GM12878 (cell line): Measurements from ENCODE around the gene SYTL5. TPM values are rescaled to one million over a fixed set of nuclear protein-coding genes. Genes with fewer than 3 reads are reported as not detected.

ENCODE experiments used
- ATAC-seq: fragments of 200-7000 bp; cut with Tn5 transposase; 3 replicates; pipeline ENCODE4 v1.9.1; 2020; ENCODE audit warnings: mild to moderate bottlenecking, moderate library complexity
- BruUV-seq: library from RNA; stranded (reverse); fragments of 400-500 nt; replicated peaks from 2 replicates; lab custom pipeline; 2021; lab: Mats Ljungman, UMichigan
- CTCF ChIA-PET: fragments of 300-600 bp; sonication (Branson Sonifier 250); formaldehyde crosslinking; extraction: SDS; loops from one replicate; lab custom pipeline; 2021; ENCODE audit warnings: inconsistent platforms; lab: Yijun Ruan, JAX
- POLR2A ChIA-PET: fragments of 350-600 bp; formaldehyde crosslinking; extraction: SDS; loops from one replicate; lab custom pipeline; 2021; ENCODE audit warnings: inconsistent platforms; lab: Charles Lee
- RAD21 ChIA-PET: fragments of 300-600 bp; sonication (Branson Sonifier 250); formaldehyde crosslinking; loops from one replicate; lab custom pipeline; 2023; ENCODE audit warnings: antibody characterized with exemption; ENCODE audit not compliant: unreplicated experiment; lab: Charles Lee
- SMC1A ChIA-PET: fragments of 300-600 bp; sonication (Branson Sonifier 250); formaldehyde crosslinking; loops from one replicate; lab custom pipeline; 2023; ENCODE audit not compliant: unreplicated experiment, uncharacterized antibody; lab: Charles Lee
- DNase-seq: peaks from one replicate; pipeline ENCODE4 v3.0.0-alpha.2; 2011; ENCODE audit warnings: low read depth, low spot score
- FAIRE-seq: peaks from 3 replicates; lab custom pipeline; 2011; peaks lifted over from hg19 to GRCh38; lab: Jason Lieb, UNC
- H2AFZ ChIP-seq: 2 replicates; pipeline ENCODE4 v1.6.0; 2011; ENCODE audit warnings: low read depth, low read length, control low read depth; ENCODE audit not compliant: control insufficient read depth
- H3K27ac ChIP-seq: 2 replicates; pipeline ENCODE4 v1.5.1; 2011; ENCODE audit warnings: control low read depth; ENCODE audit not compliant: control insufficient read depth, insufficient read depth
- H3K27me3 ChIP-seq, 2 experiments: replicated peaks in 1 of 2; 2 replicates each; pipeline versions ENCODE4 v1.6.0 to v1.6.1; 2011; ENCODE audit warnings: low read length in 1 of 2; ENCODE audit not compliant: control insufficient read depth in 2 of 2, insufficient read depth in 2 of 2
- H3K36me3 ChIP-seq, 2 experiments: 2 replicates each; pipeline ENCODE4 v1.5.1; 2011; ENCODE audit warnings: low read length in 1 of 2; ENCODE audit not compliant: control insufficient read depth in 2 of 2, insufficient read depth in 2 of 2
- H3K4me1 ChIP-seq: 2 replicates; pipeline ENCODE4 v1.6.1; 2011; ENCODE audit warnings: mild to moderate bottlenecking, low read length, moderate library complexity, mixed read lengths; ENCODE audit not compliant: control insufficient read depth, insufficient read depth
- H3K4me2 ChIP-seq: 2 replicates; pipeline ENCODE4 v1.6.0; 2011; ENCODE audit warnings: control low read depth; ENCODE audit not compliant: control insufficient read depth, insufficient read depth
- H3K4me3 ChIP-seq: fragments of 200-600 bp; sonication (generic); 2 replicates; pipeline ENCODE4 v1.5.1; 2016
- H3K79me2 ChIP-seq: 2 replicates; pipeline ENCODE4 v1.6.0; 2011; ENCODE audit warnings: low read length; ENCODE audit not compliant: control insufficient read depth, insufficient read depth
- H3K9ac ChIP-seq: 2 replicates; pipeline ENCODE4 v1.8.0; 2011; ENCODE audit warnings: low read length, control low read depth, mixed read lengths; ENCODE audit not compliant: control insufficient read depth, insufficient read depth
- H3K9me3 ChIP-seq: replicated peaks from 3 replicates; pipeline ENCODE4 v1.5.1; 2011; ENCODE audit warnings: mild to moderate bottlenecking, low read length; ENCODE audit not compliant: control insufficient read depth, insufficient read depth
- H4K20me1 ChIP-seq: 2 replicates; pipeline ENCODE4 v1.6.0; 2011; ENCODE audit not compliant: control insufficient read depth, insufficient read depth
- ATF2 ChIP-seq: IDR thresholded peaks from 2 replicates; pipeline ENCODE4 v1.6.1; 2012; ENCODE audit warnings: low read length, inconsistent platforms
- BCLAF1 ChIP-seq: fragments of 450-650 bp; IDR thresholded peaks from 2 replicates; pipeline ENCODE4 v1.6.1; 2017; ENCODE audit warnings: antibody characterized with exemption, mild to moderate bottlenecking, moderate library complexity
- FOS ChIP-seq: IDR thresholded peaks from 3 replicates; pipeline ENCODE4 v1.6.1; 2011; ENCODE audit warnings: borderline replicate concordance; ENCODE audit not compliant: insufficient read length; ENCODE audit errors: extremely low read depth
- IKZF2 ChIP-seq, 2 experiments: fragments of 450-650 bp; IDR thresholded peaks; 2 replicates each; pipeline ENCODE4 v1.6.1; 2017; ENCODE audit warnings: mild to moderate bottlenecking in 2 of 2, moderate library complexity in 2 of 2
- NFYB ChIP-seq: IDR thresholded peaks from 2 replicates; pipeline ENCODE4 v1.6.1; 2011; ENCODE audit warnings: low read depth, mild to moderate bottlenecking, low read length, improper control_type of control experiment, moderate library complexity; ENCODE audit not compliant: insufficient read depth
- RB1 ChIP-seq: fragments of 450-650 bp; formaldehyde crosslinking; IDR thresholded peaks from 2 replicates; pipeline ENCODE4 v1.6.1; 2017; ENCODE audit warnings: mild to moderate bottlenecking, borderline replicate concordance
- RUNX3 ChIP-seq: IDR thresholded peaks from 2 replicates; pipeline ENCODE4 v1.6.1; 2012; ENCODE audit warnings: low read length, inconsistent platforms
- SMAD5 ChIP-seq: IDR thresholded peaks from 2 replicates; pipeline ENCODE4 v1.6.1; 2016; ENCODE audit warnings: antibody characterized with exemption, low read depth
- SP1 ChIP-seq: IDR thresholded peaks from one replicate; pipeline ENCODE4 v1.6.1; 2011; ENCODE audit warnings: low read depth, low read length
- TBL1XR1 ChIP-seq: IDR thresholded peaks from 2 replicates; pipeline ENCODE4 v1.6.1; 2012; ENCODE audit warnings: low read depth, low read length, improper control_type of control experiment
- TCF3 ChIP-seq: IDR thresholded peaks from 2 replicates; pipeline ENCODE4 v1.6.1; 2012; ENCODE audit warnings: low read depth, mild to moderate bottlenecking, low read length, borderline replicate concordance; ENCODE audit not compliant: insufficient read depth
- WGBS: methylation state at CpG from one replicate; pipeline ENCODE4 v1.1.6; 2016; ENCODE audit warnings: low lambda C conversion rate; ENCODE audit not compliant: insufficient replicate concordance, insufficient coverage; ENCODE audit errors: missing lambda C conversion rate; 5-methylcytosine and 5-hydroxymethylcytosine counted together
- in situ Hi-C: fragments of 300-500 bp; cut with MboI; formaldehyde crosslinking; loops from 9 replicates; pipeline ENCODE4 v1.14.3; 2018; ENCODE audit warnings: mixed read lengths
- intact Hi-C: fragments of 100-400 bp; cut with micrococcal nuclease; formaldehyde crosslinking; loops from one replicate; pipeline ENCODE4 v1.14.2; 2022; ENCODE audit not compliant: unreplicated experiment
- polyA plus RNA-seq, 11 experiments: library from polyadenylated mRNA; depleted of rRNA in 4 of 11; unstranded in 6 of 11; stranded (reverse) in 5 of 11; fragments of >200 nt; fragmentation: Nextera tagmentation in 4 of 11; fragmentation: Illumina TruSeq in 1 of 11; extraction: Ambion mirVana in 4 of 11; extraction: Trizol in 1 of 11; gene quantifications; 1 replicate in 1 of 11; 2 replicates in 10 of 11; pipeline versions ENCODE4 v1.2.1 to v1.2.3, GENCODE V29; 2011 to 2016; ENCODE audit warnings: inconsistent platforms in 2 of 11, missing spikeins in 2 of 11, low read depth in 1 of 11
- total RNA-seq, 4 experiments: library from RNA; depleted of rRNA in 3 of 4; stranded (reverse); fragments of >200 nt in 3 of 4; fragmentation: Illumina TruSeq in 1 of 4; extraction: Trizol in 1 of 4; gene quantifications; 2 replicates each; pipeline versions ENCODE4 v1.2.1 to v1.2.3, GENCODE V29; 2013 to 2021
- TF ChIP-seq, protein P1 (sequence below): fragments of 450-650 bp; IDR thresholded peaks from 2 replicates; pipeline ENCODE4 v1.6.1; 2016; ENCODE audit warnings: mild to moderate bottlenecking
- TF ChIP-seq, protein P2 (sequence below): fragments of 450-650 bp; IDR thresholded peaks from 2 replicates; pipeline ENCODE4 v1.6.1; 2018; ENCODE audit warnings: borderline replicate concordance, mild to moderate bottlenecking; ENCODE audit not compliant: partially characterized antibody
- TF ChIP-seq, protein P3 (sequence below): IDR thresholded peaks from 2 replicates; pipeline ENCODE4 v1.6.1; 2011; ENCODE audit warnings: low read depth, low read length, improper control_type of control experiment, borderline replicate concordance

Gene SYTL5
- total and polyA plus RNA-seq, 10 of the 15 experiments (the other 5 are each of a cell fraction or from before 2014, with no cell fraction given), result 0.01 to 0.20 (median 0.04) TPM; not detected in 3

DNA sequence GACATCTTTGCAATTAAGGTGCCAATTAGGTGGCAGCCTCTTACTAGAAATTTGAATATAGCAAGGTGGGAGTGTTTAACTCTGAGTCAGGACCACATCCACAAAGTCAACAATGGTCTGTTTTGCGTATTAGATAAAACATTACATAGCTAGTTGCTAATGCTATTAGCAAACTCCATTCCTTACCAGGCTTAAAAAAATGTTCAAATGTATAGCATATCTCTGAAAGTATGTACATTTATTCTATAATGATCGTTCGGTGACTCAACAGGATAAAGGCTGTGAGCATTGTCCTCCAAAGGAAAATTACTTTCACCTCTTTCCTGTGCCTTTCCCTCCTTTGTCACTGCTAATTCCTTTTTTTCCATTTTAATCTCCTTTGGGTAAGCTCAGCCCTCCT, 74.5 kb downstream of the SYTL5 start:
- H3K27me3 ChIP-seq, result no peaks in the 10 kb centered on the region
- no peak for FAIRE-seq
- in situ Hi-C loops, result no loop called here
- no TSS peak for BruUV-seq
- H3K4me1 ChIP-seq, result no peaks in the 10 kb centered on the region
- H3K9ac ChIP-seq, result no peak overlapping the region
- H3K27ac ChIP-seq, result no peak overlapping the region
- no peaks in the 10 kb centered on the region for H3K36me3 ChIP-seq
- POLR2A ChIA-PET, result no interaction called here
- intact Hi-C loops, result no loop called here
- SMC1A ChIA-PET, result no interaction called here
- H3K79me2 ChIP-seq, result no peaks in the 10 kb centered on the region
- no peak for DNase-seq
- no peak for ATAC-seq
- no peak overlapping the region for H3K4me3 ChIP-seq
- CTCF ChIA-PET, result interaction anchor here (1.0 to 2.8 kb wide), 2 partner anchors 86 to 152 kb away, joined by 3 to 18 read pairs; no protein-coding TSS in a partner anchor
- H2AFZ ChIP-seq, result no peak overlapping the region
- WGBS, result 9% methylated on average over 3 of the region's 3 CpGs
- H3K4me2 ChIP-seq, result no peak overlapping the region
- RAD21 ChIA-PET, result no interaction called here
- no peaks in the 10 kb centered on the region for H3K9me3 ChIP-seq
- no peaks in the 10 kb centered on the region for H4K20me1 ChIP-seq
- TF ChIP-seq FOS, result no peak
- TF ChIP-seq, protein P1, sequence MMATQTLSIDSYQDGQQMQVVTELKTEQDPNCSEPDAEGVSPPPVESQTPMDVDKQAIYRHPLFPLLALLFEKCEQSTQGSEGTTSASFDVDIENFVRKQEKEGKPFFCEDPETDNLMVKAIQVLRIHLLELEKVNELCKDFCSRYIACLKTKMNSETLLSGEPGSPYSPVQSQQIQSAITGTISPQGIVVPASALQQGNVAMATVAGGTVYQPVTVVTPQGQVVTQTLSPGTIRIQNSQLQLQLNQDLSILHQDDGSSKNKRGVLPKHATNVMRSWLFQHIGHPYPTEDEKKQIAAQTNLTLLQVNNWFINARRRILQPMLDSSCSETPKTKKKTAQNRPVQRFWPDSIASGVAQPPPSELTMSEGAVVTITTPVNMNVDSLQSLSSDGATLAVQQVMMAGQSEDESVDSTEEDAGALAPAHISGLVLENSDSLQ, result no peak
- no peak for TF ChIP-seq TCF3
- TF ChIP-seq, protein P2, sequence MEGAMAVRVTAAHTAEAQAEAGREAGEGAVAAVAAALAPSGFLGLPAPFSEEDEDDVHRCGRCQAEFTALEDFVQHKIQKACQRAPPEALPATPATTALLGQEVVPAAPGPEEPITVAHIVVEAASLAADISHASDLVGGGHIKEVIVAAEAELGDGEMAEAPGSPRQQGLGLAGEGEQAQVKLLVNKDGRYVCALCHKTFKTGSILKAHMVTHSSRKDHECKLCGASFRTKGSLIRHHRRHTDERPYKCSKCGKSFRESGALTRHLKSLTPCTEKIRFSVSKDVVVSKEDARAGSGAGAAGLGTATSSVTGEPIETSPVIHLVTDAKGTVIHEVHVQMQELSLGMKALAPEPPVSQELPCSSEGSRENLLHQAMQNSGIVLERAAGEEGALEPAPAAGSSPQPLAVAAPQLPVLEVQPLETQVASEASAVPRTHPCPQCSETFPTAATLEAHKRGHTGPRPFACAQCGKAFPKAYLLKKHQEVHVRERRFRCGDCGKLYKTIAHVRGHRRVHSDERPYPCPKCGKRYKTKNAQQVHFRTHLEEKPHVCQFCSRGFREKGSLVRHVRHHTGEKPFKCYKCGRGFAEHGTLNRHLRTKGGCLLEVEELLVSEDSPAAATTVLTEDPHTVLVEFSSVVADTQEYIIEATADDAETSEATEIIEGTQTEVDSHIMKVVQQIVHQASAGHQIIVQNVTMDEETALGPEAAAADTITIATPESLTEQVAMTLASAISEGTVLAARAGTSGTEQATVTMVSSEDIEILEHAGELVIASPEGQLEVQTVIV, result no peak
- TF ChIP-seq SP1, result no peak
- TF ChIP-seq IKZF2 (IDR thresholded peaks at IDR 0.05), result no peak
- no peak for TF ChIP-seq RB1
- TF ChIP-seq SMAD5, result no peak
- no peak for TF ChIP-seq RUNX3
- TF ChIP-seq NFYB, result no peak
- no peak for TF ChIP-seq TBL1XR1
- TF ChIP-seq, protein P3, sequence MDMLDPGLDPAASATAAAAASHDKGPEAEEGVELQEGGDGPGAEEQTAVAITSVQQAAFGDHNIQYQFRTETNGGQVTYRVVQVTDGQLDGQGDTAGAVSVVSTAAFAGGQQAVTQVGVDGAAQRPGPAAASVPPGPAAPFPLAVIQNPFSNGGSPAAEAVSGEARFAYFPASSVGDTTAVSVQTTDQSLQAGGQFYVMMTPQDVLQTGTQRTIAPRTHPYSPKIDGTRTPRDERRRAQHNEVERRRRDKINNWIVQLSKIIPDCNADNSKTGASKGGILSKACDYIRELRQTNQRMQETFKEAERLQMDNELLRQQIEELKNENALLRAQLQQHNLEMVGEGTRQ, result no peak
- TF ChIP-seq BCLAF1, result no peak
- no peak for TF ChIP-seq ATF2
